Neuronal stem cell (in vitro differentiated cells): ENCODE measurements around the gene GAPVD1.

Source experiments
- DNase-seq: peaks from one replicate; pipeline ENCODE4 v3.0.0-alpha.2; 2013; ENCODE audit warnings: low spot score
- H2AFZ ChIP-seq: one replicate; pipeline ENCODE4 v1.6.1; 2013; ENCODE audit warnings: mild to moderate bottlenecking, low read length, inconsistent platforms
- H2AK5ac ChIP-seq: 2 replicates; pipeline ENCODE4 v1.6.1; 2013; ENCODE audit warnings: low read depth, mild to moderate bottlenecking, inconsistent platforms, low read length, moderate library complexity, mixed read lengths
- H2BK120ac ChIP-seq: 2 replicates; pipeline ENCODE4 v1.6.1; 2013; ENCODE audit warnings: low read depth, mild to moderate bottlenecking, inconsistent platforms, low read length, moderate library complexity, mixed read lengths
- H2BK12ac ChIP-seq: one replicate; pipeline ENCODE4 v1.6.1; 2013; ENCODE audit warnings: low read length, inconsistent platforms
- H2BK15ac ChIP-seq: 2 replicates; pipeline ENCODE4 v1.6.1; 2013; ENCODE audit warnings: mild to moderate bottlenecking, low read length, inconsistent platforms, mixed read lengths
- H2BK5ac ChIP-seq: one replicate; pipeline ENCODE4 v1.6.1; 2013; ENCODE audit warnings: inconsistent platforms, mild to moderate bottlenecking, low read length, moderate library complexity
- H3K14ac ChIP-seq: one replicate; pipeline ENCODE4 v1.6.1; 2013; ENCODE audit warnings: low read length, inconsistent platforms
- H3K18ac ChIP-seq: 2 replicates; pipeline ENCODE4 v1.6.1; 2013; ENCODE audit warnings: low read length, inconsistent platforms
- H3K23ac ChIP-seq: 2 replicates; pipeline ENCODE4 v1.6.1; 2013; ENCODE audit warnings: low read depth, mild to moderate bottlenecking, mixed read lengths, low read length, inconsistent platforms; ENCODE audit not compliant: poor library complexity
- H3K27ac ChIP-seq: replicated peaks from 3 replicates; pipeline ENCODE4 v1.5.1; 2013; ENCODE audit warnings: low read length, inconsistent platforms
- H3K27me3 ChIP-seq, 3 experiments: 2 replicates each; pipeline ENCODE4 v1.6.1; 2013; ENCODE audit warnings: low read length in 3 of 3, mild to moderate bottlenecking in 2 of 3, inconsistent platforms in 1 of 3, low read depth in 1 of 3, mixed read lengths in 1 of 3, moderate library complexity in 1 of 3; ENCODE audit not compliant: control insufficient read depth in 3 of 3, insufficient read depth in 3 of 3
- H3K36me3 ChIP-seq, 2 donors: replicated peaks in 1 of 2; 2 replicates each; pipeline ENCODE4 v1.6.1; 2013; ENCODE audit warnings: low read length in 2 of 2; ENCODE audit not compliant: control insufficient read depth in 2 of 2, insufficient read depth in 2 of 2
- H3K4ac ChIP-seq: 2 replicates; pipeline ENCODE4 v1.6.1; 2013; ENCODE audit warnings: inconsistent platforms, mild to moderate bottlenecking, low read length, moderate library complexity
- H3K4me1 ChIP-seq, 2 donors: 1 replicate in 1 of 2; 2 replicates in 1 of 2; pipeline ENCODE4 v1.6.1; 2013; ENCODE audit warnings: low read length in 2 of 2, low read depth in 1 of 2; ENCODE audit not compliant: control insufficient read depth in 2 of 2, insufficient read depth in 1 of 2
- H3K4me2 ChIP-seq: one replicate; pipeline ENCODE4 v1.6.1; 2013; ENCODE audit warnings: mild to moderate bottlenecking, low read length, inconsistent platforms; ENCODE audit not compliant: insufficient read depth, poor library complexity, severe bottlenecking
- H3K4me3 ChIP-seq, 2 donors: 2 replicates each; pipeline ENCODE4 v1.5.1; 2013; ENCODE audit warnings: low read length in 2 of 2, mild to moderate bottlenecking in 2 of 2, inconsistent platforms in 1 of 2, moderate library complexity in 1 of 2
- H3K79me1 ChIP-seq: one replicate; pipeline ENCODE4 v1.6.1; 2013; ENCODE audit warnings: low read depth, mild to moderate bottlenecking, inconsistent platforms, low read length, moderate library complexity
- H3K9ac ChIP-seq: one replicate; pipeline ENCODE4 v1.6.1; 2013; ENCODE audit warnings: mild to moderate bottlenecking, low read depth, low read length, inconsistent platforms; ENCODE audit not compliant: poor library complexity
- H3K9me3 ChIP-seq, 2 donors: replicated peaks in 1 of 2; 2 replicates each; pipeline versions ENCODE3 to v1.6.1; 2013; ENCODE audit warnings: low read length in 2 of 2, mild to moderate bottlenecking in 2 of 2, inconsistent platforms in 1 of 2, low read depth in 1 of 2, mixed read lengths in 1 of 2, moderate library complexity in 1 of 2; ENCODE audit not compliant: control insufficient read depth in 2 of 2, insufficient read depth in 1 of 2
- H4K8ac ChIP-seq: one replicate; pipeline ENCODE4 v1.6.1; 2013; ENCODE audit warnings: low read depth, mild to moderate bottlenecking, inconsistent platforms, low read length, moderate library complexity
- H4K91ac ChIP-seq: one replicate; pipeline ENCODE4 v1.6.1; 2013; ENCODE audit warnings: low read length, low read depth, mild to moderate bottlenecking, inconsistent platforms; ENCODE audit not compliant: poor library complexity
- WGBS, 2 donors: extraction: QIAGEN DNeasy Blood & Tissue Kit; methylation state at CpG; one replicate each; pipeline ENCODE4 v1.1.7; 2013; ENCODE audit warnings: missing lambda C conversion rate in 2 of 2, mixed read lengths in 1 of 2; ENCODE audit not compliant: insufficient read length in 2 of 2, insufficient replicate concordance in 1 of 2; ENCODE audit errors: extremely low coverage in 2 of 2; 5-methylcytosine and 5-hydroxymethylcytosine counted together

GAPVD1 gene

GRCh38 chr9:125268394-125269013 is 6.9 kb downstream of the GAPVD1 start:
- Histone ChIP-seq H3K27ac (no peak overlapping the region), H2BK120ac (no peak overlapping the region), H4K91ac (no peak overlapping the region), H2AFZ (no peak overlapping the region), H3K23ac (no peak overlapping the region), H3K4me2 (no peak overlapping the region), H3K14ac (no peak overlapping the region), H3K4me3 (no peak overlapping the region), H4K8ac (no peak overlapping the region), H3K18ac (no peak overlapping the region), H3K9ac (no peak overlapping the region), H2BK12ac (no peak overlapping the region), H2AK5ac (no peak overlapping the region), H3K4ac (no peak overlapping the region), H3K36me3 (peaks cover 0 to 34% of the 10 kb centered on the region in 2 donors), H2BK15ac (no peak overlapping the region), H3K27me3 (no peaks in the 10 kb centered on the region), H2BK5ac (no peak overlapping the region), H3K9me3 (no peaks in the 10 kb centered on the region), H3K4me1 (no peaks in the 10 kb centered on the region), H3K79me1 (peaks cover 2% of the 10 kb centered on the region)
- DNase-seq, result no peak
- no CpG with 5 or more reads among the region's 6 CpGs for WGBS, 2 donors

GRCh38 chr9:125269014-125269397 is 7.4 kb downstream of the GAPVD1 start:
- Histone ChIP-seq H4K91ac (no peak overlapping the region), H2AK5ac (no peak overlapping the region), H3K14ac (no peak overlapping the region), H2BK120ac (no peak overlapping the region), H3K79me1 (no peaks in the 10 kb centered on the region), H3K36me3 (peaks cover 0 to 29% of the 10 kb centered on the region in 2 donors), H2BK12ac (no peak overlapping the region), H3K9me3 (no peaks in the 10 kb centered on the region), H3K4me2 (no peak overlapping the region), H2AFZ (no peak overlapping the region), H4K8ac (no peak overlapping the region), H3K4me1 (no peaks in the 10 kb centered on the region), H3K4ac (no peak overlapping the region), H3K27me3 (no peaks in the 10 kb centered on the region), H3K27ac (no peak overlapping the region), H3K4me3 (no peak overlapping the region), H3K9ac (no peak overlapping the region), H2BK5ac (no peak overlapping the region), H2BK15ac (no peak overlapping the region), H3K18ac (no peak overlapping the region), H3K23ac (no peak overlapping the region)
- no CpG with 5 or more reads among the region's 1 CpG for WGBS, 2 donors
- no peak for DNase-seq

- no peak for DNase-seq
- Histone ChIP-seq H3K4ac (no peak overlapping the region), H3K9ac (no peak overlapping the region), H2BK12ac (no peak overlapping the region), H3K23ac (no peak overlapping the region), H2AFZ (no peak overlapping the region), H4K91ac (no peak overlapping the region), H4K8ac (no peak overlapping the region), H3K79me1 (no peaks in the 10 kb centered on the region), H2BK15ac (no peak overlapping the region), H3K4me2 (no peak overlapping the region), H3K4me1 (no peaks in the 10 kb centered on the region), H2BK120ac (no peak overlapping the region), H3K14ac (no peak overlapping the region), H3K27me3 (no peaks in the 10 kb centered on the region), H3K27ac (no peak overlapping the region), H2AK5ac (no peak overlapping the region), H3K18ac (no peak overlapping the region), H3K36me3 (peaks cover 0 to 17% of the 10 kb centered on the region in 2 donors), H3K9me3 (no peaks in the 10 kb centered on the region), H3K4me3 (no peak overlapping the region), H2BK5ac (no peak overlapping the region)
- WGBS, 2 donors, result no CpG with 5 or more reads among the region's 5 CpGs
Observed at GRCh38 chr9:125271081-125271480, 9.5 kb downstream of the GAPVD1 start.

- no peak overlapping the region for H2BK15ac ChIP-seq
- no CpG with 5 or more reads among the region's 3 CpGs for WGBS, 2 donors
Observed at GRCh38 chr9:125272697-125273096, 11.1 kb downstream of the GAPVD1 start.

More at GRCh38 chr9:125272697-125273096, 11.1 kb downstream of the GAPVD1 start:
- no peak overlapping the region for H3K4me2 ChIP-seq
- H3K23ac ChIP-seq, result no peak overlapping the region
- no peak overlapping the region for H3K4me3 ChIP-seq
- no peak overlapping the region for H4K91ac ChIP-seq
- H2AK5ac ChIP-seq, result no peak overlapping the region
- no peak overlapping the region for H4K8ac ChIP-seq
- no peak for DNase-seq
- H3K4ac ChIP-seq, result no peak overlapping the region
- no peak overlapping the region for H2BK120ac ChIP-seq
- no peak overlapping the region for H2AFZ ChIP-seq
- peaks cover 0 to 8% of the 10 kb centered on the region in 2 donors for H3K36me3 ChIP-seq
- no peak overlapping the region for H2BK12ac ChIP-seq
- H2BK5ac ChIP-seq, result no peak overlapping the region
- no peak overlapping the region for H3K27ac ChIP-seq
- no peaks in the 10 kb centered on the region for H3K27me3 ChIP-seq
- H3K14ac ChIP-seq, result no peak overlapping the region
- H3K9ac ChIP-seq, result no peak overlapping the region
- H3K18ac ChIP-seq, result no peak overlapping the region
- no peaks in the 10 kb centered on the region for H3K9me3 ChIP-seq
- no peaks in the 10 kb centered on the region for H3K79me1 ChIP-seq
- H3K4me1 ChIP-seq, result no peaks in the 10 kb centered on the region
